Loucy (cell line): ENCODE results near the gene SDE2.

Source experiments
- EZH2phosphoT487 ChIP-seq: fragments of 200-600 bp; IDR thresholded peaks from 2 replicates; pipeline ENCODE4 v1.6.1; 2018; ENCODE audit warnings: antibody characterized with exemption, mild to moderate bottlenecking, moderate library complexity, borderline replicate concordance
- TF ChIP-seq, protein P1 (sequence below): fragments of 200-600 bp; sonication (generic); conservative IDR thresholded peaks from 2 replicates; pipeline ENCODE4 v1.5.1; 2014; ENCODE audit warnings: mild to moderate bottlenecking, antibody characterized with exemption, low read length

- TF ChIP-seq, protein P1, sequence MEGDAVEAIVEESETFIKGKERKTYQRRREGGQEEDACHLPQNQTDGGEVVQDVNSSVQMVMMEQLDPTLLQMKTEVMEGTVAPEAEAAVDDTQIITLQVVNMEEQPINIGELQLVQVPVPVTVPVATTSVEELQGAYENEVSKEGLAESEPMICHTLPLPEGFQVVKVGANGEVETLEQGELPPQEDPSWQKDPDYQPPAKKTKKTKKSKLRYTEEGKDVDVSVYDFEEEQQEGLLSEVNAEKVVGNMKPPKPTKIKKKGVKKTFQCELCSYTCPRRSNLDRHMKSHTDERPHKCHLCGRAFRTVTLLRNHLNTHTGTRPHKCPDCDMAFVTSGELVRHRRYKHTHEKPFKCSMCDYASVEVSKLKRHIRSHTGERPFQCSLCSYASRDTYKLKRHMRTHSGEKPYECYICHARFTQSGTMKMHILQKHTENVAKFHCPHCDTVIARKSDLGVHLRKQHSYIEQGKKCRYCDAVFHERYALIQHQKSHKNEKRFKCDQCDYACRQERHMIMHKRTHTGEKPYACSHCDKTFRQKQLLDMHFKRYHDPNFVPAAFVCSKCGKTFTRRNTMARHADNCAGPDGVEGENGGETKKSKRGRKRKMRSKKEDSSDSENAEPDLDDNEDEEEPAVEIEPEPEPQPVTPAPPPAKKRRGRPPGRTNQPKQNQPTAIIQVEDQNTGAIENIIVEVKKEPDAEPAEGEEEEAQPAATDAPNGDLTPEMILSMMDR = no peak
- TF ChIP-seq EZH2phosphoT487 = no peak
Observed at GRCh38 chr1:226038661-226039060, 39.5 kb upstream of the SDE2 start.
